B cell (primary cell): ENCODE results near the gene ERBB2. TPM values are rescaled to one million over a fixed set of nuclear protein-coding genes. Genes with fewer than 3 reads are reported as not detected.

Experiments
- ATAC-seq: fragments of 200-7000 bp; cut with Tn5 transposase; one replicate; pipeline ENCODE4 v1.10.0; 2021; ENCODE audit warnings: low read depth, mild to moderate bottlenecking, moderate number of reproducible peaks, moderate library complexity
- CTCF ChIA-PET: fragments of 350-600 bp; sonication (Branson Sonifier 250); formaldehyde crosslinking; loops from one replicate; lab custom pipeline; 2021; ENCODE audit warnings: antibody characterized with exemption, inconsistent platforms; lab: Charles Lee
- POLR2A ChIA-PET: fragments of 350-600 bp; sonication (Branson Sonifier 250); formaldehyde crosslinking; loops from one replicate; lab custom pipeline; 2021; ENCODE audit warnings: antibody characterized with exemption; lab: Charles Lee
- DNase-seq: peaks from one replicate; pipeline ENCODE4 v3.0.0; 2013
- H2AFZ ChIP-seq: 2 replicates; pipeline ENCODE4 v1.6.1; 2012; ENCODE audit warnings: mild to moderate bottlenecking, low read depth, low read length; ENCODE audit not compliant: insufficient read depth, poor library complexity, severe bottlenecking
- H3K27ac ChIP-seq, 2 donors: 1 replicate in 1 of 2; 2 replicates in 1 of 2; pipeline ENCODE4 v1.5.1; 2012 to 2013; ENCODE audit warnings: low read length in 2 of 2, mild to moderate bottlenecking in 2 of 2, moderate library complexity in 1 of 2
- H3K27me3 ChIP-seq, 4 experiments: fragments of 200-600 bp in 1 of 4; sonication (generic) in 1 of 4; replicated peaks in 1 of 4; 1 replicate in 2 of 4; 2 replicates in 2 of 4; pipeline versions ENCODE4 v1.6.1 to v1.7.0; 2013 to 2016; ENCODE audit warnings: low read length in 3 of 4, mild to moderate bottlenecking in 2 of 4, mixed read lengths in 1 of 4, moderate library complexity in 1 of 4; ENCODE audit not compliant: insufficient read depth in 4 of 4, control insufficient read depth in 3 of 4; ENCODE audit errors: control extremely low read depth in 1 of 4
- H3K36me3 ChIP-seq, 2 experiments: replicated peaks in 1 of 2; 1 replicate in 1 of 2; 2 replicates in 1 of 2; pipeline versions ENCODE4 v1.6.1 to v1.7.1; 2013; ENCODE audit warnings: low read length in 1 of 2; ENCODE audit not compliant: insufficient read depth in 2 of 2, control insufficient read depth in 1 of 2; ENCODE audit errors: control extremely low read depth in 1 of 2, extremely low read depth in 1 of 2
- H3K4me1 ChIP-seq, 2 donors: fragments of 200-600 bp in 1 of 2; sonication (generic) in 1 of 2; 1 replicate in 1 of 2; 2 replicates in 1 of 2; pipeline versions ENCODE4 v1.5.1 to v1.6.1; 2013 to 2017; ENCODE audit warnings: low read length in 2 of 2; ENCODE audit not compliant: control insufficient read depth in 2 of 2, insufficient read depth in 2 of 2
- H3K4me2 ChIP-seq: replicated peaks from 2 replicates; pipeline ENCODE3; 2012; ENCODE audit warnings: mild to moderate bottlenecking, low read depth, low read length; ENCODE audit not compliant: poor library complexity, severe bottlenecking
- H3K4me3 ChIP-seq, 5 experiments: fragments of 200-600 bp in 1 of 5; sonication (generic) in 1 of 5; 1 replicate in 3 of 5; 2 replicates in 2 of 5; pipeline versions ENCODE4 v1.5.1 to v1.7.0; 2011 to 2016; ENCODE audit warnings: low read length in 4 of 5, mild to moderate bottlenecking in 4 of 5, low read depth in 2 of 5, control low read depth in 1 of 5, moderate library complexity in 1 of 5; ENCODE audit not compliant: insufficient read depth in 1 of 5; ENCODE audit errors: control extremely low read depth in 1 of 5, extremely low read depth in 1 of 5
- H3K79me2 ChIP-seq: fragments of 200-600 bp; sonication (generic); one replicate; pipeline ENCODE4 v1.6.0; 2016; ENCODE audit warnings: low read length; ENCODE audit not compliant: control insufficient read depth, insufficient read depth
- H3K9ac ChIP-seq: fragments of 200-600 bp; sonication (generic); 2 replicates; pipeline ENCODE4 v1.6.1; 2017; ENCODE audit warnings: mild to moderate bottlenecking, low read length, moderate library complexity
- H3K9me3 ChIP-seq, 3 donors: one replicate each; pipeline versions ENCODE4 v1.6.1 to v1.7.1; 2013; ENCODE audit warnings: low read length in 2 of 3; ENCODE audit not compliant: control insufficient read depth in 2 of 3, insufficient read depth in 1 of 3; ENCODE audit errors: control extremely low read depth in 1 of 3
- H4K20me1 ChIP-seq: 2 replicates; pipeline ENCODE4 v1.6.0; 2012; ENCODE audit warnings: mild to moderate bottlenecking, low read length; ENCODE audit not compliant: insufficient read depth, control insufficient read depth, poor library complexity, severe bottlenecking
- H3K27ac Mint-ChIP-seq: one replicate; pipeline ENCODE4 v1.8.0; 2021; ENCODE audit warnings: mixed read lengths
- H3K27me3 Mint-ChIP-seq: one replicate; pipeline ENCODE4 v1.8.0; 2021; ENCODE audit warnings: mixed read lengths
- H3K4me1 Mint-ChIP-seq: one replicate; pipeline ENCODE4 v1.8.0; 2021; ENCODE audit warnings: mixed read lengths
- H3K4me3 Mint-ChIP-seq: one replicate; pipeline ENCODE4 v1.8.0; 2021; ENCODE audit warnings: mixed read lengths
- H3K9me3 Mint-ChIP-seq: one replicate; pipeline ENCODE4 v1.8.0; 2022; ENCODE audit warnings: mixed read lengths; ENCODE audit not compliant: insufficient read depth
- EZH2 ChIP-seq: IDR thresholded peaks from 2 replicates; pipeline ENCODE4 v1.6.1; 2012; ENCODE audit warnings: borderline replicate concordance, low read depth, mild to moderate bottlenecking, moderate library complexity, low read length; ENCODE audit not compliant: insufficient read depth, poor library complexity, severe bottlenecking
- WGBS: methylation state at CpG from one replicate; pipeline ENCODE4 v1.1.5; 2013; ENCODE audit warnings: missing lambda C conversion rate; ENCODE audit not compliant: insufficient coverage; 5-methylcytosine and 5-hydroxymethylcytosine counted together
- intact Hi-C: fragments of 100-400 bp; cut with micrococcal nuclease; formaldehyde crosslinking; loops from one replicate; pipeline ENCODE4 v1.10.0; 2022
- polyA plus RNA-seq: library from polyadenylated mRNA; depleted of rRNA; stranded (reverse); fragments of >200 nt; gene quantifications from 2 replicates; pipeline ENCODE4 v1.2.3, GENCODE V29; 2012
- total RNA-seq, 2 donors: library from RNA; stranded (reverse); fragments of 120-200 nt in 1 of 2; gene quantifications; 1 replicate in 1 of 2; 2 replicates in 1 of 2; pipeline versions ENCODE4 v1.2.3 to v1.2.4, GENCODE V29; 2013 to 2022
- TF ChIP-seq, protein P1 (sequence below): fragments of 200-600 bp; IDR thresholded peaks from one replicate; pipeline ENCODE4 v1.8.0; 2022; ENCODE audit warnings: antibody characterized with exemption, mild to moderate bottlenecking

Gene ERBB2
- total and polyA plus RNA-seq, 2 donors (not counting 1 experiment from before 2014, with no cell fraction given) = 3.2 to 8.4 TPM

DNA sequence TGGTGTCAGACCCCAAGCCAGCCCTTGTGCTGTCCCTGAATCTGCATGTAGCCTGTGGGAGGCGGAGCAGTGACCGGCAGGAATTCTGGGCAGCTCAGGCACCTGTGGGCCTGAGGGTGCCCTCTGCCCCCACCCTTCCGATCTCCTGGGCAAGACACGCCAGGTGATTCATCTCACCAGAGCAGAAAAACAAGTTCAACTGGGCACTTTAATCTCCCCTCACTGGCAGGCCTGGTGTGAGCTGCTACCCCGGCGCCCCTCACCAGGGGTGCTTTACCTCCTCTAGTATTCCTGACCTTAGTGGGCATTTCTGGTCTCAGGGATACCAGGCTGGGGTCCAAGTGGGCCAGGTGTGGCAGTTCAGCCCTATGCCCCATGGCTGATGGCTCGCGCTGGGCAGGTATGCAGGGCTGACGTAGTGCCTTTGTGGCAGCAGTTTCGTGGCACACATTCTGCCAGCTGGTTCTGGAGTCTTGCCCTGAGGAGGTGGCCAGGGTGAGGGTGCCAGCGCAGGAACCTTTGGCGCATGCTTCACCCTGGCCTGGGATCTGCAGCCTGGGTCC, 6.0 kb downstream of the ERBB2 start:
- Mint-ChIP-seq H3K9me3 (no peaks in the 10 kb centered on the region), H3K4me1 (peaks cover 16% of the 10 kb centered on the region), H3K27me3 (peaks cover 14% of the 10 kb centered on the region), H3K27ac (no peak overlapping the region), H3K4me3 (no peak overlapping the region)
- DNase-seq = no peak
- ATAC-seq = no peak
- no peaks in the 10 kb centered on the region for H3K36me3 ChIP-seq
- 97% methylated on average over 11 of the region's 12 CpGs for WGBS
- H3K4me1 ChIP-seq = peaks cover 15 to 19% of the 10 kb centered on the region in 2 donors
- no peak overlapping the region for H3K9ac ChIP-seq
- no peak overlapping the region for H3K27ac ChIP-seq
- no peaks in the 10 kb centered on the region for H3K9me3 ChIP-seq
- ChIA-PET CTCF (interaction anchor here (1.6 kb wide), 1 partner anchor 10 kb away, joined by 3 read pairs; no protein-coding TSS in a partner anchor), POLR2A (no interaction called here)
- H3K4me3 ChIP-seq = no peak overlapping the region
- no peaks in the 10 kb centered on the region for H3K79me2 ChIP-seq
- peaks cover 0 to 12% (median 5%) of the 10 kb centered on the region in 4 experiments for H3K27me3 ChIP-seq
- intact Hi-C loops = no loop called here
- H4K20me1 ChIP-seq = no peaks in the 10 kb centered on the region
- TF ChIP-seq, protein P1, sequence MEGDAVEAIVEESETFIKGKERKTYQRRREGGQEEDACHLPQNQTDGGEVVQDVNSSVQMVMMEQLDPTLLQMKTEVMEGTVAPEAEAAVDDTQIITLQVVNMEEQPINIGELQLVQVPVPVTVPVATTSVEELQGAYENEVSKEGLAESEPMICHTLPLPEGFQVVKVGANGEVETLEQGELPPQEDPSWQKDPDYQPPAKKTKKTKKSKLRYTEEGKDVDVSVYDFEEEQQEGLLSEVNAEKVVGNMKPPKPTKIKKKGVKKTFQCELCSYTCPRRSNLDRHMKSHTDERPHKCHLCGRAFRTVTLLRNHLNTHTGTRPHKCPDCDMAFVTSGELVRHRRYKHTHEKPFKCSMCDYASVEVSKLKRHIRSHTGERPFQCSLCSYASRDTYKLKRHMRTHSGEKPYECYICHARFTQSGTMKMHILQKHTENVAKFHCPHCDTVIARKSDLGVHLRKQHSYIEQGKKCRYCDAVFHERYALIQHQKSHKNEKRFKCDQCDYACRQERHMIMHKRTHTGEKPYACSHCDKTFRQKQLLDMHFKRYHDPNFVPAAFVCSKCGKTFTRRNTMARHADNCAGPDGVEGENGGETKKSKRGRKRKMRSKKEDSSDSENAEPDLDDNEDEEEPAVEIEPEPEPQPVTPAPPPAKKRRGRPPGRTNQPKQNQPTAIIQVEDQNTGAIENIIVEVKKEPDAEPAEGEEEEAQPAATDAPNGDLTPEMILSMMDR = no peak
- TF ChIP-seq EZH2 = no peak
- H2AFZ ChIP-seq = no peak overlapping the region
- H3K4me2 ChIP-seq = no peak overlapping the region

DNA sequence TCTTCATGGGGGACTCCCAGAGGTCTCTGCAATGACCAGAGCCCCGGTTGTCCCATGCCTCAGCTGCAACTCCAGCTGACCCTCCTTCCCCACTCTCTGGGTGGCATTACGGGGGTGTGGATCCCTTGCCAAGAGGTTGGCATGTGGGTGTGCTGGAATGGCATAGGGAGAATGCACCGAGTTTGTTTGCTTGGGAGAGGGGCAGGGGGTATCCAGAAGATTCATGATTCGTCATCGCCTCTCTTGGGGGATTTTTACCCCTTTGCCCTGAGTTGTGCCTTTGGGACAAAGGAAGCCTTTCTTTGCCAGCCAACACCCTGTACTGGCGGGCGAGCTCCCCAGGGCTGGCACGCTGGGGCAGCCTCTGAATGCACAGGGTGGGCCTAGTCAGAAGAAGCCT, 6.5 kb downstream of the ERBB2 start:
- Histone ChIP-seq H3K4me3 (no peak overlapping the region), H3K4me2 (no peak overlapping the region), H3K79me2 (no peaks in the 10 kb centered on the region), H3K9ac (no peak overlapping the region), H3K9me3 (no peaks in the 10 kb centered on the region), H3K27me3 (peaks cover 0 to 7% (median 2%) of the 10 kb centered on the region in 4 experiments), H3K4me1 (peaks cover 12 to 19% of the 10 kb centered on the region in 2 donors), H2AFZ (no peak overlapping the region), H3K27ac (no peak overlapping the region), H3K36me3 (no peaks in the 10 kb centered on the region), H4K20me1 (no peaks in the 10 kb centered on the region)
- ATAC-seq (no peak), DNase-seq (no peak)
- intact Hi-C loops = no loop called here
- WGBS = 100% methylated on average over 5 of the region's 8 CpGs
- H3K27ac Mint-ChIP-seq = no peak overlapping the region
- CTCF ChIA-PET = interaction anchor here (1.6 kb wide), 1 partner anchor 10 kb away, joined by 3 read pairs; no protein-coding TSS in a partner anchor
- POLR2A ChIA-PET = no interaction called here
- H3K27me3 Mint-ChIP-seq = peaks cover 9% of the 10 kb centered on the region
- peaks cover 14% of the 10 kb centered on the region for H3K4me1 Mint-ChIP-seq
- H3K4me3 Mint-ChIP-seq = no peak overlapping the region
- TF ChIP-seq, protein P1 = no peak
- TF ChIP-seq EZH2 = no peak
- no peaks in the 10 kb centered on the region for H3K9me3 Mint-ChIP-seq
